Rectal smooth muscle tissue (tissue), 1 donor: ENCODE measurements around the gene ZNF26.
"Not testable (repeated sequence)": the region's sequence is repeated elsewhere in the genome, so short reads cannot be mapped to it uniquely, and the experiment has no call there.

Experiments used
- H3K27ac ChIP-seq: one replicate; pipeline ENCODE4 v1.7.0; 2013; ENCODE audit warnings: low read depth, low read length, inconsistent platforms
- H3K27me3 ChIP-seq: one replicate; pipeline ENCODE4 v1.7.0; 2013; ENCODE audit warnings: low read length; ENCODE audit not compliant: control insufficient read depth, insufficient read depth
- H3K36me3 ChIP-seq: one replicate; pipeline ENCODE4 v1.7.0; 2013; ENCODE audit warnings: low read length; ENCODE audit not compliant: control insufficient read depth, insufficient read depth
- H3K4me1 ChIP-seq: one replicate; pipeline ENCODE4 v1.7.0; 2013; ENCODE audit warnings: low read length; ENCODE audit not compliant: control insufficient read depth, insufficient read depth
- H3K4me3 ChIP-seq: one replicate; pipeline ENCODE4 v1.7.0; 2013; ENCODE audit warnings: low read length
- H3K9ac ChIP-seq: one replicate; pipeline ENCODE4 v1.7.0; 2013; ENCODE audit warnings: low read length

The ZNF26 gene, protein sequence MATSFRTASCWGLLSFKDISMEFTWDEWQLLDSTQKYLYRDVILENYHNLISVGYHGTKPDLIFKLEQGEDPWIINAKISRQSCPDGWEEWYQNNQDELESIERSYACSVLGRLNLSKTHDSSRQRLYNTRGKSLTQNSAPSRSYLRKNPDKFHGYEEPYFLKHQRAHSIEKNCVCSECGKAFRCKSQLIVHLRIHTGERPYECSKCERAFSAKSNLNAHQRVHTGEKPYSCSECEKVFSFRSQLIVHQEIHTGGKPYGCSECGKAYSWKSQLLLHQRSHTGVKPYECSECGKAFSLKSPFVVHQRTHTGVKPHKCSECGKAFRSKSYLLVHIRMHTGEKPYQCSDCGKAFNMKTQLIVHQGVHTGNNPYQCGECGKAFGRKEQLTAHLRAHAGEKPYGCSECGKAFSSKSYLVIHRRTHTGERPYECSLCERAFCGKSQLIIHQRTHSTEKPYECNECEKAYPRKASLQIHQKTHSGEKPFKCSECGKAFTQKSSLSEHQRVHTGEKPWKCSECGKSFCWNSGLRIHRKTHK

DNA sequence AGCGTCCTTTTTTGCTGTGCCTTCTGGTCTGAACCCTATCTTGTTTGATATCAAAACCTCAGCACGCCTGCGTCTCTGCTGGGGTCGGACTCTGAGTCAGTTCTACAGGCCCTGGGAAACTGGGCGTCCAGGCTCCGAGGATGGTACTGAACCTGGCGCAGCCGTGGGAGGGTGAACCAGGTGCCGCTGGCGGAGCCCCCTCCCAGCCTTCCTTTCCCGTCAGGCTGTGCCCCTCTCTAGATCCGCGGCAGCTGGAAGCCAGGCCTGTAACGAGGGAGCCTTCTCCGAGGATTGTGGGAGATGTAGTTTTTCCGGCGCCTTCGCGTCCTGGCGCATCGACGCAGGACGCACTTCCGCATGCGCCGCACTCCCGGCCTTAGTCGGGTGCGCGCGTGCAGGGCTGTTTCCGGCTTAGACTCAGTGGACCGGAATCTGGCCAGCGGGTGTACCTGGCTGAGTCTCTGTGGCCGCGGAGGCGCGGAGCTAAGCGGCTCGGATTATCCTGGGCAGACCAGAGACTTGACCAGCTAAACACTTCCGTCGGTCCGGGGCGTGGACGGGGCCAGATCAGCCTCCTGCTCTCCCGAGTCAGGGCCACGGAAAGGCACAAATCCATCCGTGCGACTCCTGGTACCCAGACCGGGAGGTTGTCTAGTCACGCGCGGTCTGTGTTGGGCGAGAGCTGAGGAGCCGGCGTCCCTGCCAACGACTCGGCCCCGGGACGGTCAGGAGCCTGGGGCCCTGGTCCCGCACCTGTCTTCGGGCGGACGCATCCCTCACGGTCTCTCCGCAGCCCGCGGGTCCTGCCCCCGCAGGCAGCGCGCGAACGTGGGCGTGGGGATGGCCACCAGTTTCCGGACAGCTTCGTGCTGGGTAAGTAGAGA lies at the start of gene ZNF26:
ZNF26 (plus strand) TSS at position 367 of the 884 bp plus-strand sequence; CDS start at position 841, 474 bp downstream.
- Histone ChIP-seq H3K27me3 (no peaks in the 10 kb centered on the region), H3K36me3 (peaks cover 3% of the 10 kb centered on the region), H3K27ac (peak within 1 kb of the TSS; percentile 76)

DNA sequence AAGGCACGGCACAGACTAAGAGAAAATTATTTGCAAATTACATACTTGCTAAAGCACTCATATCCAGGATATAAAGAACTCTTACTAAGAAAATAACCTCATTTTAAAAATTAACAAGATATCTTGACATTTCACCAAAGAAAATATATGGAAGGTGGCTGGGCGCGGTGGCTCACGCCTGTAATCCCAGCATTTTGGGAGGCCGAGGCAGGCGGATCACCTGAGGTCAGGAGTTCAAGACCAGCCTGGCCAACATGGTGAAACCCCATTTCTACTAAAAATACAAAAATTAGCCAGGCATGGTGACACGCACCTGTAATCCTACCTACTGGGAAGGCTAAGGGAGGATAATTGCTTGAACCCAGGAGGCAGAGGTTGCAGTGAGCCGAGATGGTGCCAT lies 49.2 kb upstream of the ZNF26 start:
- not testable (repeated sequence) for H3K4me3 ChIP-seq, H3K4me1 ChIP-seq, H3K27me3 ChIP-seq, H3K27ac ChIP-seq, H3K9ac ChIP-seq, H3K36me3 ChIP-seq

More for the DNA sequence above, at the start of gene ZNF26:
- Histone ChIP-seq H3K4me3 (peak within 1 kb of the TSS; percentile 99), H3K4me1 (no peaks in the 10 kb centered on the region), H3K9ac (peak within 1 kb of the TSS; percentile 77)

DNA sequence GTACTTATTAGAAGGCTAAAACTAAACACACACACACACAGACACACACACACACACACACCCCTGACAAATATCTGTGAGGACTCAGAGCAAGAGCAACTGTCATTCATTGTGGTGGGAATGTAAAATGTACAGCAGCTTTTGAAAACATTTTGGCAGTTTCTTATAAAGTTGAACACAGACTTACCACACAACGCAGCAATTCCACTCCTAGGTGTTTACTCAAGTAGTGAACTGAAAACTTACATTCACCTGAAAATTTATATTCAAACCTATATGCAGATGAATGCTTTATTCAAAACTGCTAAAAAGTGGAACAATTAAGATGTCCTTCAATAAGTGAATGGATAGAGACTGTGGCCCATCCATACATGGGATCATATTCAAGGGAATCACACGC lies 48.7 kb upstream of the ZNF26 start:
- Histone ChIP-seq H3K27ac (no peak overlapping the region), H3K4me1 (no peaks in the 10 kb centered on the region), H3K4me3 (no peak overlapping the region), H3K36me3 (peaks cover 4% of the 10 kb centered on the region), H3K27me3 (no peaks in the 10 kb centered on the region), H3K9ac (no peak overlapping the region)

DNA sequence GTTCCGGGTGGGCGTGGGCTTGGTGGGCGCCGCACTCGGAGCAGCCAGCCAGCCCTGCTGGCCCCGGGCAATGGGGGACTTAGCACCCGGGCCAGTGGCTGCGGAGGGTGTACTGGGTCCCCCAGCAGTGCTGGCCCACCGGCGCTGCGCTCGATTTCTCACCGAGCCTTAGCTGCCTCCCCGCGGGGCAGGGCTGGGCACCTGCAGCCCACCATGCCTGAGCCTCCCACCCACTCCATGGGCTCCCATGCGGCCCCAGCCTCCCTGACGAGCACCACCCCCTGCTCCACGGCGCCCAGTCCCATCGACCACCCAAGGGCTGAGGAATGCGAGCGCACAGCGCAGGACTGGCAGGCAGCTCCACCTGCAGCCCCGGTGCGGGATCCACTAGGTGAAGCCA lies 47.4 kb upstream of the ZNF26 start:
- peaks cover 17% of the 10 kb centered on the region for H3K36me3 ChIP-seq
- H3K4me1 ChIP-seq, H3K4me3 ChIP-seq: not testable (repeated sequence)

DNA sequence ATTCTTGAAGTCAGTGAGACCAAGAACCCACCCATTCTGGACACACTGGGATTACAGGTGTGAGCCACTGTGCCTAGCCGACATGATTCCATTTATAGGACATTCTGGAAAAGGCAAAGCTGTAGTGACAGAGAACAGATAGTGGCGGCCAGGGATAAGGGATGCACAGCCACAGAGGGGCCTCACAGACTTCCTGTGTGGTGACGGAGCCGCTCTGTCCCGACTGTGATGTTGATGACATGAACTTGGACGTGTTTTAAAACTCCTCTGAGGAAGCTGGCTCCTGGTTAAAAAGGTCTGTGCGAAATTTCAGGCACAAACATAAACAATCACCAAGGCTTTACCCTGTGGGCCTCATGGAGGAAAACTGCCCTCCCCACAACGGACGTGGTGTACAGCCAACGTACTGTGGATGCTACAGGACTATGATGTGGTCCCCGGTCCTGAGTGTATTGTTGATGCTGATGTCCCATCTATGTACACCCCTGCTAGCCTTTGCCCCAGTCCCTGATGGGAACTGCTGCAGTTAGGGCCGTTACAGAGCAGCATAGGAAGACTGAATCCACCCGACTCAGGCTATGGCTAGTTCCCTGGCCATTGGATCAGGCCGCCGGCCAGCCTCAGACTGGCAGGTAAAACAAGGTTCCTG lies 46.0 kb upstream of the ZNF26 start:
- no peak overlapping the region for H3K27ac ChIP-seq
- H3K36me3 ChIP-seq = peaks cover 22% of the 10 kb centered on the region
- no peaks in the 10 kb centered on the region for H3K27me3 ChIP-seq
- H3K4me3 ChIP-seq = no peak overlapping the region
- H3K9ac ChIP-seq = no peak overlapping the region
- no peaks in the 10 kb centered on the region for H3K4me1 ChIP-seq

More for the DNA sequence above, 47.4 kb upstream of the ZNF26 start:
- not testable (repeated sequence) for H3K27ac ChIP-seq, H3K27me3 ChIP-seq, H3K9ac ChIP-seq

DNA sequence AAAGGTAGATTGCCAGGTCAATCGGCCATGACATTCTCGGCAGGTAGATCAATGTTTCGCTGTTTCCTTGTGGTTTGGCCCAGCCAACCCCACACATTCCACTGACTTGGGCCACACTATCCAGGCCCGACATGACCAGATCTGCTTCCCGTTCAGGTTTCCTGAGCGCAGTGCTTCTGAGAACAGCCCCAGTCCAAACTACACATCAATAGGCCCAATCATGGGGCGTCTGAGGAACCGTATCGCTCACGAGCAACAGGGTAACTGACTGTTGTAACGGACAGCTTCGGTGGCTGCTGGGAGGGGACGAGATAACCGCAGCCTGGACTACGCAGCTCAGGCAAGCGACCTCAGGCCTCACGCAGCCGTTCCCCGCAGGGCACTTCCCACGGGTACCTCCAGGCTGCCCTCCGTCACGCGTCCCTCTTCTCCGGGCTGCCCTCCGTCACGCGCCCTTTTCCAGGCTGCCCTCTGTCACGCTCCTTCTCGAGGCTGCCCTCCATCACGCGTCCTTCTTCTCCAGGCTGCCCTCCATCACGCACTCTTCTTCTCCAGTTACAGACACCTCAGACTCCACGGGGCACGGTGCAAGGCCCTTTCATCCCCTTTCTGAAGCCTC lies 44.7 kb upstream of the ZNF26 start:
- H3K27me3 ChIP-seq = no peaks in the 10 kb centered on the region
- no peak overlapping the region for H3K4me3 ChIP-seq
- no peak overlapping the region for H3K27ac ChIP-seq
- H3K36me3 ChIP-seq = peaks cover 29% of the 10 kb centered on the region
- no peak overlapping the region for H3K9ac ChIP-seq
- no peaks in the 10 kb centered on the region for H3K4me1 ChIP-seq

DNA sequence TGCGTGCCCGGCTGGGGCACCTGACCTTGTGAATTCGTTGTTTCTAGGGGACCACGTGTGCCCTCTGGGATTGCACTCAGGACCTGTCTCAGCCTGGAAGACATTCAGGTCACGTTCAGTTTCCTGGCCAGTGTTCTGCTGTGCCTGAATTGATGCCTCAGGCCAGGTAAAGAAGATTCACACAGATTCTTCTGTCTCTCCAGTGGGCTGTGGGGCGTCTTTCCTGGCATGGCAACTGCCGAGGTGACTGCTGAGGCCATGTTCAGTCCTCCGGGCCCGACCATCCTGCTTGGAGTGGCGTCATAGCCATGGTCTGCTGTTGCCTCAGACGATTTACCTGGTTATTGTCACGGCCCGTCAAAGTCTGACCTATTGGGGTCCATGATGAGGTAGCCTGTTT lies 43.6 kb upstream of the ZNF26 start:
- H3K4me1 ChIP-seq = no peaks in the 10 kb centered on the region
- H3K36me3 ChIP-seq = peaks cover 30% of the 10 kb centered on the region
- H3K9ac ChIP-seq = no peak overlapping the region
- no peak overlapping the region for H3K27ac ChIP-seq
- H3K4me3 ChIP-seq = no peak overlapping the region
- no peaks in the 10 kb centered on the region for H3K27me3 ChIP-seq

DNA sequence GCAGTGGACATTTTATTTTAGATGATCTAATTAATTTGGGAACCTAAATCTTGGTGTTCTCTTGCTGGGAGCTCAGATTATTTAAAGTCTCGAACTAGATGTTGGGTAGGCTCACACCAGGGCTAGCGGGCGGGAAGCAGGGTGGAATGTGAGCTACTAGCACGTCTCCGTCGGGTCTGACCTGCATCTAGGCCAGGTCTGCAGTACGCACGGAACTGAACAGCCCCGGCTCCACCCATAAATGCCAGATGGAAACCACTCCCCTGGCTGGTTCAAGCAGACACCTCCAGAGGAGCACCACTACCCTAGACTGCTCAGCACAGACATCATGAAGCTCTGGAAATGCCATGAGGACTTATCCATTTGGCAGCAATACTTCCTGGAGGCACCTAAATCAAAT lies 40.4 kb upstream of the ZNF26 start:
- H3K9ac ChIP-seq = no peak overlapping the region
- no peaks in the 10 kb centered on the region for H3K4me1 ChIP-seq
- no peaks in the 10 kb centered on the region for H3K27me3 ChIP-seq
- H3K4me3 ChIP-seq = no peak overlapping the region
- no peak overlapping the region for H3K27ac ChIP-seq
- H3K36me3 ChIP-seq = peaks cover 44% of the 10 kb centered on the region

DNA sequence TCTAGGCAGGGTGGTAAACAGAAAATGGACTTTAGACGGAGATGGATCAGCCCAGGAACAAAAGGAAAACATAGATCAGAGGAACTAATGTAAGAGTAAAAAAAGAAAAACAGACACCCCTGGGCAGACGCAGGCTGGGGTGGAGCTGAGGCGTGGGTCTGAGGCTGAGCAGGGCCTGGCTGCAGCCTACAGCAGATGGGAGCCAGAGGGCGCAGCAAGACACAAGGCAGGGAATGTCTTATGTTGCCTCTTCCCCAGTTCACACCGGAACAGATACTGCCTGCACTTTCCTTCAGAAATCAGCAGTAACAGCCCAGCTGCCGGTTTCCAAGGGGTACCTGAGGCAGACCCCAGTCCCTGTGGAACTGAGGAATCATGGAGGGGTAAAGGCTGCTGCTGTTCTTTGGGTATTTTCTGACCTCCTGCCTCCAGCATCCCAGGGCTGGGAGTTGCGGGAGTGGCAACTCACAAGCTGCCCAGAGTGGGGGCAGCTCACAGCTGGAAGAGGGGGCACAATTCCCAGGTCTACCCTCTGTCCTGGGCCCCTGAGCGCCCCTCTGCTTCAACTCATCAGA lies 39.8 kb upstream of the ZNF26 start:
- Histone ChIP-seq H3K27ac (no peak overlapping the region), H3K36me3 (peaks cover 44% of the 10 kb centered on the region), H3K27me3 (no peaks in the 10 kb centered on the region), H3K9ac (no peak overlapping the region), H3K4me1 (no peaks in the 10 kb centered on the region), H3K4me3 (no peak overlapping the region)

DNA sequence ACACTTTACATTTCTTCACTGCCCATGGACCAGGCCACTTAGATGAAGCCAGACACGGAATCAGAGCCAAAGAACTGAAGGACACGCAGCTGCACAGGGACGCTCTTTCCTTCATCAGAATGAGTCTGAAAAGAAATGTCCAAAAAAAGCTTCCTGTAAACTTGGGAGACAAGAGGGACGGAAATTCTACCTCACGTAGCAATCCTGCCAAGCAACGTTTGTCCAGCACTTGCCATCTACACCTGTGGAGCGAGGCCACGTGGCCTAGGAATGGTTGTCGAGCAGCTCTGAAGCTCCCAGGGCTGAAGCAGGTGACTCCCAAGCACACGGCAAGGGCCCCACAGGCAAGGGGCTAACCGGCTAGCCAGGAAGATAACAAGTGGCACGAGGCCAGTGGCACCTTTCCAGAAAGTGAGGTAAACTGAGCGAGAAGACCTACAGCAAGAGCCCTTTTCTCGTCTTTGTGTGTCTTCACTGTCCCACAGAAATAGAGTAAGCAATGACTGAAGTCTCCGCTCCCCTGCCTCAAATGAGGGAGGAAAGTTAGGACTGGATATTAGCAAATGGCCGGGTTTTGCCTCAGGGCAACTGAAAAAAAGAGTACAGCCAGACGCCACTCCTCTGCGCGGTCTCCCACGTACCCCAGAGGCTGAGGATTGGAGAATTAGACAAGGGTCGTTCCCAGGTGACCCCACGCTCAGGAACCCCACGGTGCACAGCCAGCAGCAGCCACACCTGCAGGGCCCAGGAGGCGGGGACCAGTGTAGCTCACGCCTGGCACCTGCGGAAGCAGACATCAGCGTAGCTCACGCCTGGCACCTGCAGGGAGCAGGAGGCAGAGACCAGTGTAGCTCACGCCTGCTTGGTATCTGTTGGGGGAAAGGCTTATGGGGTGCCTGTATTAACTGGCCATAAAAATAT lies 37.8 kb upstream of the ZNF26 start:
- H3K27ac ChIP-seq = no peak overlapping the region
- H3K9ac ChIP-seq = no peak overlapping the region
- H3K4me3 ChIP-seq = no peak overlapping the region
- no peaks in the 10 kb centered on the region for H3K27me3 ChIP-seq
- peaks cover 31% of the 10 kb centered on the region for H3K36me3 ChIP-seq
- H3K4me1 ChIP-seq = no peaks in the 10 kb centered on the region
